ENCODE results near the gene AK3.

GRCh38 chr9:4666042-4666699 is 74.8 kb downstream of the AK3 start, which contains the start of gene SPATA6L:
- TF ChIP-seq GATA2 (IDR thresholded peaks at IDR 0.05; ENCODE audit: low read depth, low read length) (no peak), GATA3 (IDR thresholded peaks at IDR 0.05; ENCODE audit: low read depth, low read length) (no peak)

Data from SH-SY5Y (cell line).